Fibroblast of lung (primary cell): ENCODE results near the gene VWA7.
"Not testable (repeated sequence)": the region's sequence is repeated elsewhere in the genome, so short reads cannot be mapped to it uniquely, and the experiment has no call there.

Source experiments
- EZH2 ChIP-seq: IDR thresholded peaks from 2 replicates; pipeline ENCODE4 v1.5.1; 2012; ENCODE audit warnings: low read length, control low read depth, mild to moderate bottlenecking; ENCODE audit errors: missing control alignments
- TF ChIP-seq, protein P1 (sequence below), 2 donors: IDR thresholded peaks in 1 of 2; conservative IDR thresholded peaks in 1 of 2; 1 replicate in 1 of 2; 2 replicates in 1 of 2; pipeline ENCODE4 v1.5.1; 2011 to 2012; ENCODE audit warnings: low read length in 2 of 2, control low read depth in 1 of 2, inconsistent platforms in 1 of 2, low read depth in 1 of 2, mild to moderate bottlenecking in 1 of 2

GRCh38 chr6:31808599-31808998 lies 31.5 kb upstream of the VWA7 start:
- TF ChIP-seq, protein P1, sequence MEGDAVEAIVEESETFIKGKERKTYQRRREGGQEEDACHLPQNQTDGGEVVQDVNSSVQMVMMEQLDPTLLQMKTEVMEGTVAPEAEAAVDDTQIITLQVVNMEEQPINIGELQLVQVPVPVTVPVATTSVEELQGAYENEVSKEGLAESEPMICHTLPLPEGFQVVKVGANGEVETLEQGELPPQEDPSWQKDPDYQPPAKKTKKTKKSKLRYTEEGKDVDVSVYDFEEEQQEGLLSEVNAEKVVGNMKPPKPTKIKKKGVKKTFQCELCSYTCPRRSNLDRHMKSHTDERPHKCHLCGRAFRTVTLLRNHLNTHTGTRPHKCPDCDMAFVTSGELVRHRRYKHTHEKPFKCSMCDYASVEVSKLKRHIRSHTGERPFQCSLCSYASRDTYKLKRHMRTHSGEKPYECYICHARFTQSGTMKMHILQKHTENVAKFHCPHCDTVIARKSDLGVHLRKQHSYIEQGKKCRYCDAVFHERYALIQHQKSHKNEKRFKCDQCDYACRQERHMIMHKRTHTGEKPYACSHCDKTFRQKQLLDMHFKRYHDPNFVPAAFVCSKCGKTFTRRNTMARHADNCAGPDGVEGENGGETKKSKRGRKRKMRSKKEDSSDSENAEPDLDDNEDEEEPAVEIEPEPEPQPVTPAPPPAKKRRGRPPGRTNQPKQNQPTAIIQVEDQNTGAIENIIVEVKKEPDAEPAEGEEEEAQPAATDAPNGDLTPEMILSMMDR (conservative IDR thresholded peaks at IDR 0.05 in 1 of 2, IDR thresholded peaks at IDR 0.05 in 1 of 2; ENCODE audit: low read depth in 1 of 2, low read length in 2 of 2) = not testable (repeated sequence)
- not testable (repeated sequence) for TF ChIP-seq EZH2
